GM20431 (cell line): ENCODE measurements around the gene CRISPLD2.

Source experiments
- in situ Hi-C: fragments of 300-500 bp; cut with MseI, MboI; formaldehyde crosslinking; loops from one replicate; pipeline ENCODE4 v1.15.0; 2020; ENCODE audit warnings: low sequenced_read_pairs; ENCODE audit not compliant: unreplicated experiment

Gene CRISPLD2

GRCh38 chr16:84795329-84796053 lies 24.3 kb upstream of the CRISPLD2 start:
- in situ Hi-C loops: no loop called here

DNA sequence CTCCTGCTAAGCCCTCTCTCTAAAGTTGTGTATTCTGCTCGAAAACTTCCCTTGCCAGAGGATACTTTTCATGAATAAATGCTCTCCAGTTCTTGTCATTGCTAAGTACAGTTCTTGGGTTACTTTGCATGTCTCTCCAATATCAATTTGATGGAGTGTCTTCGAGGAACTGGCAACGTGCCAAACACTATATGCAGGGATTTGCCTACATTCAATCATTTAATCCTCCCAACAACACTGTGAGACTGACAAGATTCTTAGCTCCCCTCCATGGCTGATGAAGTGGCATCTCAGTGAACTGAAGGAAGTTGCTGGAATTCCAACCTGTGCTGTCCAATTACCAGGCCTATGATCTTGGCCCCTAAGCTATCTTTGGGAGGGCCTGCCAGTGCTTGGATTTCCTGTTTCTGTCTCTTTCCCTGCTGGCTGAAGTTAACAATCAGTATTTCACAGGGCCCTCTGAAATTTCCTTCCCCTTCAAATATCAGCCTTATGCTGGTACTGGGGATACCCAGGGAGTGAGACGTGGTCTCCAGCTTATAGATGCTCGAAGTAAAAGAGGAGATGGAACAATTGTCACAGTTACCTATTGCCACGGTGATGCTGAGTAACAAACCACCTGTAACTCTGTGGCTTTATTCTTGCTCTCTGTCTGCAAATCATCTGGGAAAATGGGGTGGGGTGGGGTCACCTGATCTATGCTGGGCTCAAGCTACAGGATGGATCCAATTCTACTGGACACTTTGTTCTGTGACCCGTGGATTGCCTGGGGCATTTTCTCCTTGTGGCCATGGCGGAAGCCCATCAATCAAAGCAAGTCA lies 19.4 kb upstream of the CRISPLD2 start:
- in situ Hi-C loops: no loop called here

DNA sequence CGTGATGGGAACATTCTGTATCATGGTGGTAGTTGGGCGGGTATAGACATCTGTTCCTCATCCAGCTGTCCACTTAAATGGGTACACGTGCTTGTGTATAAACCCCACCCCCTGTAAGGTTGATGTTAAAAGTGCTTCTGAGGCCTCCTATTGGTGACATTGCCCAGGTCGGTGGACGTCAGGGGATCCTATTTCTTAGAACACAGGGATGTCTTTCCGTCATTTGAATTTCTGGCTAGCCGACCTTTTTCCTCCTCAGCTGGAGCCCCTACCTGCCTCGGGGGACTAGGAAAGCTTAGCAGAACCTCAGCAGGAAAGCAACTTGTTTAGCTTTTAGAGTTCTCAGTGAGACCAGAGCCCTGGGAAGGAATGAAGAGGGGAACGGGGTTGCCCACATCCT lies 16.6 kb upstream of the CRISPLD2 start:
- in situ Hi-C loops: no loop called here

DNA sequence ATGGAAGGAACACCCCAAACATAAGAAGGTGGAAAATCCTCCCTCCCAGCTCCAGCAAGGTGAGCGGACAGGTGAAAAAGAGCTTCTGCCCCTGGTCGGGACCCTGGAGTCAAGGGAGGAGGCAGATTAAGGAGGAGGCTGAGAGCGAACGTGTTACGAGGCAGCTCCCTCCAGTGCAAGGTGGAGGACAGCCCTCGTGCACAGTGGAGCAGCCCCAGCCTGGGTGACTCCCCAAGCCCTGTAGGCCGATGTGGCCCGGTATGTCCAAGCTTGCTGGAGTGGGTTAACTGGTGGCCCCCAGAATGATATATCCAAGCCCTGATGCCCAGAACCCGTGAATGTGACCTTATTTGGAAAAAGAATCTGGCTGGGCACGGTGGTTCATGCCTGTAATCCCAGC lies 15.5 kb upstream of the CRISPLD2 start:
- in situ Hi-C loops: no loop called here

GRCh38 chr16:84806256-84806889 lies 13.4 kb upstream of the CRISPLD2 start:
- in situ Hi-C loops: no loop called here

DNA sequence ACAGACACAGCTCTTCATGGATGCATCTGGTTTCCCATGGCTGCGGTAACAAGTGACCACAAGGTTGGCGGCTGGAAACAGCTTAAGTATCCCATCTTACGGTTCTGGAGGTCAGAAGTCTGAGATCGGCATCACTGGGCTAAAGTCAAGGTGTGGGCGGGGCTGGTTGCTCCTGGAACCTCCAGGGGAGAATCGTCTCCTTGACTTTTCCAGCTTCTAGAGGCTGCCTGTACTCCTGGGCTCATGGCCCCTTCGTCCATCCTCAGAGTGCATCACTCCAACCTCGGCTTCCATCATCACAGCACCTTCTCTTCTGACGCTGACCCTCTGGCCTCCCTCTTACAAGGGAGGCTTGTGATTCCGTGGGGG lies 12.9 kb upstream of the CRISPLD2 start:
- in situ Hi-C loops: no loop called here

GRCh38 chr16:84807776-84808175 lies 12.0 kb upstream of the CRISPLD2 start:
- in situ Hi-C loops: no loop called here

DNA sequence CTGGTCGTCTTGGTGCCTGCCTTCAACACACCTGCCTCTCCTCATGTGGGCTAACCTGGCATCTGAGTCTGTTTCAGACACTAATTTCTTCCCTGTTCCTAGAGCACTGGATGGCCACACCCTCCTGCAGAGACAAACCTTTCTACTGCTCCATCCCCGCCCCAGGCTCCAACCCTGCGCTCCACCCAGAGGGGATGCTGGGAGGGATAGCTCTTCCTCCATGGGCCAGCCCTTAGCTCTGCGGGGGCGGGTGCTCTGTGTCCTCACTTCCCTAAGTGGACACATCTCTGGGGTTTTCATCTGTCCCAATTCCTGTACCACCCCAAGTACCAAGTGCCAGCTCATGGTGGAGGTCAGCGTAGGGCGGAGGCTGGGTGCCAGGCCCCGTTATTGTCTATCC lies 11.0 kb upstream of the CRISPLD2 start:
- in situ Hi-C loops: no loop called here

GRCh38 chr16:84810518-84811273 lies 9.1 kb upstream of the CRISPLD2 start:
- in situ Hi-C loops: no loop called here

DNA sequence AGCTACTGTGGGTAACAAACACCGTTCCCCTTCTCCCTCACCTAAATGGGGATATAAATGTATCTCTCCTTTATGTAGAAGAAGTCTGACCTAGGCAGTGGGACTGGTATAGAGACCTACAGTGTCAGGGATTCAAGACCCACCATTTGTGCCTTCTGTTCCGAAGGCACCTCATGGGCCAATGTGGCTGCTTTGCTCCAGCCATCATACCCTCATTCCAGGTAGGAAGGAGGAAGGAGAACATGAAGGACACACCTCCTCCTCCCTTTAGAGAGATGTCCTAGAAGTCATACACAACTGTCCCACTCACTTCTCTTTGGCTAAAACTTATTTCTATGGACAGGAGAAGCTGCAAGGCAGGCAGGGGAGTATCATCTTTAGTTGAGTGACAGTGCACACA lies 8.3 kb upstream of the CRISPLD2 start:
- in situ Hi-C loops: no loop called here

- in situ Hi-C loops: no loop called here
Observed at GRCh38 chr16:84813141-84813934, 6.4 kb upstream of the CRISPLD2 start.

DNA sequence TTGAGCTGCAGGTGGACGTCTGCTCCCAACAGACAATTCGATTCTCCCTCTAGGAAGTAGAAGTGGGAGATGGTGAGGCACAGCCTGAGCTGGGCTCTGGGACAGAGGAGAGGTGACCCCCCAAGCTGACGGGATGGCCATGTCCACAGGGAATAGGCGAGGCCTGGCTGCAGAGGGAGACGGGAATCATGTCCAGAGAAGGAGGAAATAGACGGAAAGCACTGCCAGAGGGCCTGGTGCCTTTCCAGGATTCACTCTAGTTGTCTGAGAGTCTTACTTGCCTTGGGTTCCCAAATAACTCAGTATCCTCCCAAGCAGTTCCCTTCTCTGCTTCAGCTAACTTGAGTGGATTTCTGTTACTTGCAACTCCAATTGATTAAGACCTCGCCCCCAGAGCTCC lies 4.3 kb upstream of the CRISPLD2 start:
- in situ Hi-C loops: no loop called here

DNA sequence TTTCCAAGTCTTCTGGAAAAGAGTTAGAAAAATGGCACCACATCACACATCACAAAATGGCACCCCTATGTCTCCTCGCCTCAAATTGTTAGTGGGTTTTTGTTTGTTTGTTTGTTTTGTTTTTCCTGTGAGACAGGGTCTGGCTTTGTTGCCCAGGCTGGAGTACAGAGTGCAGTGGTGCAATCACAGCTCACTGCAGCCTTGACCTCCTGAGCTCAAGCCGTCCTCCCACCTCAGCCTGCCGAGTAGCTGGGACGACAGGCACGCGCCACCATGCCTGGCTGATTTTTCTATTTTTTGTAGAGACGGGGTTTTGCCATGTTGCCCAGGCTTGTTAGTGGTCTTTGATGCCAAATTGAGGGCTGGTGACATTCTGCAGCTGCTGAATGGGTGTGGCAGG lies 3.8 kb upstream of the CRISPLD2 start:
- in situ Hi-C loops: no loop called here

GRCh38 chr16:84816485-84816884 lies 3.3 kb upstream of the CRISPLD2 start:
- in situ Hi-C loops: no loop called here

GRCh38 chr16:84817206-84817605 lies 2.6 kb upstream of the CRISPLD2 start:
- in situ Hi-C loops: no loop called here

DNA sequence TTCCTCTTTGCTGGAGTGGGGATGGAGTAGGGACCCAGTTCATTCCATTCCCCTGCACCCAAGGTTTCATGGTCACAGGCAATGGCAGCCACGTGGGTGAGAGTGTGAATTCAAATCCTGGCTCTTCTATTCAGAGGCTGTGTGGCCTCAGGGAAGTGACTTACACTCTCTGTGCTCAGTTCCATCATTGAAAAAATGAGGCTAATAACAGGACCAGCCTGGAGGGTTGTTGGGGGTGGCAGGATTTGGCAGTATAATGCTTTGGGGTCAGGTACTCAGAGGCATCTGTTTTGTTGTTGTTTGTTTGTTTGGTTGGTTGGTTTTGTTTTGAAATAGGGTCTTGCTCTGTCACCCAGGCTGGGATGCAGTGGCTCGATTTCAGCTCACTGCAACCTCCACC lies 2.2 kb upstream of the CRISPLD2 start:
- in situ Hi-C loops: no loop called here

GRCh38 chr16:84818133-84818532 lies 1.7 kb upstream of the CRISPLD2 start:
- in situ Hi-C loops: no loop called here

- in situ Hi-C loops: no loop called here
Observed at GRCh38 chr16:84818989-84819643, 669 bp upstream of the CRISPLD2 start.

GRCh38 chr16:84820305-84820684 lies 510 bp downstream of the CRISPLD2 start:
- in situ Hi-C loops: no loop called here
